HepG2 (cell line): ENCODE data around the gene CTRL. TPM values are rescaled to one million over a fixed set of nuclear protein-coding genes. Genes with fewer than 3 reads are reported as not detected.

Experiments
- ATRX ChIP-seq: sonication (generic); formaldehyde crosslinking; IDR thresholded peaks from 2 replicates; pipeline ENCODE4 v1.4.0; 2020; ENCODE audit warnings: missing genetic modification reagents, borderline replicate concordance
- BATF2 ChIP-seq: sonication (generic); formaldehyde crosslinking; IDR thresholded peaks from 2 replicates; pipeline ENCODE4 v1.8.0; 2022; ENCODE audit warnings: mild to moderate bottlenecking, missing genetic modification reagents, moderate library complexity
- CCDC6 ChIP-seq: sonication (generic); formaldehyde crosslinking; IDR thresholded peaks from 2 replicates; pipeline ENCODE4 v1.8.1; 2022; ENCODE audit warnings: mild to moderate bottlenecking, missing genetic modification reagents, moderate library complexity
- FOXK1 ChIP-seq: sonication (generic); formaldehyde crosslinking; IDR thresholded peaks from 2 replicates; pipeline ENCODE4 v1.4.0; 2020; ENCODE audit warnings: low read depth, missing genetic modification reagents, borderline replicate concordance
- HDAC1 ChIP-seq: sonication (generic); formaldehyde crosslinking; IDR thresholded peaks from 2 replicates; pipeline ENCODE4 v1.5.1; 2020; ENCODE audit warnings: mild to moderate bottlenecking, missing genetic modification reagents
- HNF4A ChIP-seq: sonication (generic); formaldehyde crosslinking; IDR thresholded peaks from 2 replicates; pipeline ENCODE4 v1.4.0; 2020; ENCODE audit warnings: missing genetic modification reagents
- ISX ChIP-seq: sonication (generic); formaldehyde crosslinking; conservative IDR thresholded peaks from 2 replicates; pipeline ENCODE4 v1.5.0; 2020; ENCODE audit warnings: missing genetic modification reagents
- KAT8 ChIP-seq: IDR thresholded peaks from 2 replicates; pipeline ENCODE4 v1.6.1; 2016; ENCODE audit warnings: missing genetic modification reagents, missing compliant biosample characterization
- KLF12 ChIP-seq: sonication (generic); formaldehyde crosslinking; IDR thresholded peaks from 2 replicates; pipeline ENCODE4 v1.4.0; 2020; ENCODE audit warnings: missing genetic modification reagents, borderline replicate concordance
- NFE2L2 ChIP-seq: fragments of 150-350 bp; IDR thresholded peaks from 2 replicates; pipeline ENCODE4 v1.6.1; 2014; ENCODE audit warnings: low read length
- PHF20 ChIP-seq: sonication (generic); formaldehyde crosslinking; IDR thresholded peaks from 2 replicates; pipeline ENCODE4 v1.5.0; 2020; ENCODE audit warnings: mild to moderate bottlenecking, missing genetic modification reagents
- TAF15 ChIP-seq: fragments of 200-400 bp; formaldehyde crosslinking; IDR thresholded peaks from one replicate; pipeline ENCODE4 v1.6.1; 2018; ENCODE audit warnings: mild to moderate bottlenecking, low read depth, low read length; ENCODE audit not compliant: poor library complexity, severe bottlenecking
- TRIM24 ChIP-seq: sonication (generic); formaldehyde crosslinking; IDR thresholded peaks from 2 replicates; pipeline ENCODE4 v1.8.0; 2022; ENCODE audit warnings: mild to moderate bottlenecking, missing genetic modification reagents
- ZBED4 ChIP-seq: sonication (generic); formaldehyde crosslinking; IDR thresholded peaks from 2 replicates; pipeline ENCODE4 v1.4.0; 2020; ENCODE audit warnings: missing genetic modification reagents, borderline replicate concordance
- ZBTB2 ChIP-seq: sonication (generic); formaldehyde crosslinking; IDR thresholded peaks from 2 replicates; pipeline ENCODE4 v1.8.0; 2022; ENCODE audit warnings: low read depth, missing genetic modification reagents
- ZBTB25 ChIP-seq: IDR thresholded peaks from 2 replicates; pipeline ENCODE4 v1.6.1; 2018; ENCODE audit warnings: missing genetic modification reagents
- ZBTB7A ChIP-seq: sonication (generic); formaldehyde crosslinking; IDR thresholded peaks from 2 replicates; pipeline ENCODE4 v1.8.0; 2022; ENCODE audit warnings: mild to moderate bottlenecking, missing genetic modification reagents
- ZNF350 ChIP-seq: sonication (generic); formaldehyde crosslinking; IDR thresholded peaks from 2 replicates; pipeline ENCODE4 v1.4.0; 2020; ENCODE audit warnings: mild to moderate bottlenecking, low read depth, missing genetic modification reagents, borderline replicate concordance
- ZNF44 ChIP-seq: sonication (generic); formaldehyde crosslinking; IDR thresholded peaks from 2 replicates; pipeline ENCODE4 v1.5.1; 2020; ENCODE audit warnings: mild to moderate bottlenecking, missing genetic modification reagents
- ZNF614 ChIP-seq: IDR thresholded peaks from 2 replicates; pipeline ENCODE4 v1.6.1; 2018; ENCODE audit warnings: missing biosample characterization, missing genetic modification reagents, inconsistent platforms, borderline replicate concordance
- ZNF775 ChIP-seq: sonication (generic); formaldehyde crosslinking; IDR thresholded peaks from 2 replicates; pipeline ENCODE4 v1.4.0; 2020; ENCODE audit warnings: missing genetic modification reagents, mild to moderate bottlenecking, moderate library complexity, borderline replicate concordance
- ZNF816 ChIP-seq: sonication (generic); formaldehyde crosslinking; IDR thresholded peaks from 2 replicates; pipeline ENCODE4 v1.8.0; 2022; ENCODE audit warnings: missing genetic modification reagents, mild to moderate bottlenecking, borderline replicate concordance
- ZSCAN25 ChIP-seq: sonication (generic); formaldehyde crosslinking; IDR thresholded peaks from 2 replicates; pipeline ENCODE4 v1.8.0; 2022; ENCODE audit warnings: mild to moderate bottlenecking, missing genetic modification reagents
- polyA plus RNA-seq, 8 experiments: library from polyadenylated mRNA; depleted of rRNA in 3 of 8; stranded (reverse) in 7 of 8; unstranded in 1 of 8; fragments of >200 nt; fragmentation: Illumina TruSeq in 4 of 8; extraction: Trizol in 4 of 8; gene quantifications; 2 replicates each; pipeline versions ENCODE4 v1.2.1 to v1.2.3, GENCODE V29; 2011 to 2016; ENCODE audit warnings: low read depth in 4 of 8, missing spikeins in 1 of 8, mixed read lengths in 1 of 8; ENCODE audit not compliant: insufficient read depth in 1 of 8
- total RNA-seq, 5 experiments: library from RNA; depleted of rRNA; stranded (reverse); fragments of >200 nt; fragmentation: Illumina TruSeq; extraction: Trizol; gene quantifications; 2 replicates each; pipeline ENCODE4 v1.2.3, GENCODE V29; 2016; ENCODE audit warnings: low read depth in 1 of 5

CTRL gene
- total and polyA plus RNA-seq, 2 of the 13 experiments (the other 11 are each of a cell fraction or from before 2014, with no cell fraction given) = 1.9 to 2.7 TPM

- TF ChIP-seq ZSCAN25 (CRISPR knock-in tag) (no peak), ZBTB2 (no peak), TRIM24 (CRISPR knock-in tag) (no peak), HDAC1 (CRISPR knock-in tag) (no peak), KLF12 (CRISPR knock-in tag) (0 out of 2 replicates have a peak, but pooled peaks have one; percentile 32), ZBTB25 (CRISPR knock-in tag) (0 out of 2 replicates have a peak, but pooled peaks have one; percentile 18), ZBED4 (no peak), PHF20 (peak; percentile 32; the same call in 1 of the 2 replicates), ZBTB7A (CRISPR knock-in tag) (no peak), TAF15 (no peak), NFE2L2 (no peak), KAT8 (CRISPR knock-in tag) (no peak), BATF2 (CRISPR knock-in tag) (peak; percentile 53; the same call in 1 of the 2 replicates), ATRX (no peak), CCDC6 (CRISPR knock-in tag) (no peak; the same call in 1 of the 2 replicates), ZNF775 (CRISPR knock-in tag) (no peak), ISX (CRISPR knock-in tag) (no peak), HNF4A (CRISPR knock-in tag) (peak; percentile 22; the same call in 1 of the 2 replicates), FOXK1 (no peak), ZNF816 (CRISPR knock-in tag) (no peak), ZNF350 (CRISPR knock-in tag) (no peak; the same call in 1 of the 2 replicates), ZNF44 (peak; percentile 66; the same call in 1 of the 2 replicates), ZNF614 (CRISPR knock-in tag) (peak; percentile 15; the same call in 1 of the 2 replicates)
Measured at GRCh38 chr16:67942510-67943255, 11.0 kb upstream of the CTRL start (continued).
